ENCODE measurements around the gene TTLL10.

DNA sequence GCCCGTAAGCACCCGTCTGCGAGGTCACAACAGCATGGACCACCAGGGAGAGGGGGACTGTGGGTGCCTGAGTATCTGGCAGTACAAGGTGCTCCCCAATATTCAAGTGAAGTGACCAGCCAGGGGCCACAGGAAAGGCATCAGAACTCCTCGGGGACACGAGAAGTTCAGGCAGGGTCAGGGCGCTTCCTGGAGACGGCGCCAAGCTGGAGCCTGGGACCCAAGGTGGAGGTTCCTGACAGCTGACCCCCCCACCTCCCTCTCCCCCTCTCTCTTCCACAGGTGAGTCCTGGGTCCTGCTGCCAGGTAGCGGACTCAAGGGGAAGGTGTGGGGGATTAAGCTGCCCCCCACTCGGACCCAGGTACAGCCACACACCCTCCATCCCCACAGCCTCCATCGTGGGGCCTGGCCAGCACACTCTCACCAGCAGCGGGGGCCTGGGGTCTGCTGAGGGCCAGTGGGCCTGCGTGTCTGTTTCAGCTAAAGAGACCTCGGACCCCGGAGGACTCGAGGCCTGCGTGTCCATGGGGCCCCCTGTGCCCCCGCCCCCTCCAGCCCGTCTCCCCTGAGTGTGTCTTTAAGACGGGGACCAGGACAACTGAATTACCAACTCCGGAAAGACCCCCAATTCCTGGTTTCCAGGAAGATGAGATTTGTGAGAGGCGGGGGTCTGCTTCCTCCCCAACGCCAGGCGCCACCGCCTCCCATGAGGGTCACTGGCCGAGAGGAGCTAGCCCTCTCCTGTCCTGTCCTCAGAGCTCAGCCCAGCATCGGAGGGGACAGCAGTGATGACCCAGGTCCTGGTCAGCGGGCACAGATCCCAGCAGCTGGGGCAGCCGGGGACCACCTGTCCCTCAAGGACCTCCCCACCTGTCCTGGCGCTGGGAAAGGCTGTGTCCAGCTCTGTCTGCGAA, 26.5 kb downstream of the TTLL10 start:
- no peak for TF ChIP-seq POLR2AphosphoS5 (IDR thresholded peaks at IDR 0.05; ENCODE audit: low read depth, low read length)
- TF ChIP-seq POLR2A (IDR thresholded peaks at IDR 0.05; ENCODE audit: low read depth, low read length): no peak
- TF ChIP-seq TAF1 (IDR thresholded peaks at IDR 0.05; ENCODE audit: borderline replicate concordance, low read depth, low read length): no peak
